Occipital lobe (tissue), 2 donors: Measurements from ENCODE around the gene IGF2BP2. TPM values are rescaled to one million over a fixed set of nuclear protein-coding genes. Genes with fewer than 3 reads are reported as not detected.
"Not testable (repeated sequence)": the region's sequence is repeated elsewhere in the genome, so short reads cannot be mapped to it uniquely, and the experiment has no call there.

ENCODE experiments used
- DNase-seq: peaks from one replicate; lab custom pipeline; 2025; lab: John Stamatoyannopoulos, UW
- total RNA-seq: library from RNA; depleted of rRNA; stranded (reverse); fragments of >200 nt; gene quantifications from one replicate; pipeline ENCODE4 v1.2.3, GENCODE V29; 2014

IGF2BP2 gene
- total RNA-seq, 1 donor from 2014 or later, result 27.0 TPM

DNA sequence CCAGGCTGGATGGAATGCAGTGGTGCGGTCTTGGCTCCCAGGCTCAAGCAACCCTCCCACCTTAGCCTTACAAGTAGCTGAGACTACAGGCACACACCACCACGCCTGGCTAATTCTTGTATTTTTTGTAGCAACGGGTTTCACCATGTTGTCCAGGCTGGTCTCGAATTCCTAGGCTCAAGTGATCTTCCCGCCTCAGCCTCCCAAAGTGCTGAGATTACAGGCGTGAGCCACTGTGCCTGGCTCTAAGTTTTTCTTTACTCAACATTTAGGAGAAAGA, 26.1 kb downstream of the IGF2BP2 start:
- not testable (repeated sequence) for DNase-seq

- no peak for DNase-seq
Measured at GRCh38 chr3:185797993-185798830, 26.6 kb downstream of the IGF2BP2 start.

DNA sequence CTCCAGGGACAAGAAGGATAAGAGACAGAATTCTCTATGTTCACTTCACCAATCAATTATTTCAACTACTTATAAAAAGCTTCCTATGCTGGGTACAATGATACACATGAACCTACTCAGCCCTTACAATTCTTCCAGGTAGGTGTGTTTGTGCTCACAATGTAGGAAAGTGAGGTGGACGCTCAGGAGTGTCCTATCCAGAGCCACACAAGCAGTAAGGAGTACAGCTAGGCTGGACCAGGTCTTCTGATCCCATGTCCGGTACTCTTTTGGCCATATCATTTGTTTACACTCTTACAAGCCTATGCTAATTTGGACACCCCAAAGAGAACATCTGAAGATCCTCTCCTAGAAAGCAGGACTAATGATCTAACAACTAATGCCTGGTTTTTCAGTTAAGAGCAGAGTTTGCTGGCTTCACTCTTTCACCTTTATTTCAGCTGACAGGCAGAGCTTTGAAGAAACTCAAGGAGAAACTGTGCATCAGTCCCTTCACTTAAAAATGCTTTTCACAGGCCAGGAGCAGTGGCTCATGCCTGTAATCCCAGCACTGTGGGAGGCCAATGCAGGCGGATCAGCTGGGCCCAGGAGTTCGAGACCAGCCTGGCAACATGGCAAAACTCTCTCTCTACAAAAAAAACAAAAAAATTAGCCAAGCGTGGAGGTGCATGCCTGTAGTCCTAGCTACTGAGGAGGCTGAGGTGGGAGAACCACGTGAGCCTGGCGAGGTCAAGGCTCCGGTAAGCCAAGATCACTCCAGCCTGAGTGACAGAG, 27.5 kb downstream of the IGF2BP2 start:
- DNase-seq, result no peak

GRCh38 chr3:185796431-185797107, 28.3 kb downstream of the IGF2BP2 start:
- DNase-seq, result no peak

- DNase-seq, result no peak
Measured at GRCh38 chr3:185793381-185793780, 31.5 kb downstream of the IGF2BP2 start.

- DNase-seq, result no peak
Measured at GRCh38 chr3:185792955-185793354, 31.9 kb downstream of the IGF2BP2 start.

GRCh38 chr3:185789891-185790830, 34.7 kb downstream of the IGF2BP2 start:
- DNase-seq, result no peak

GRCh38 chr3:185789134-185789533, 35.7 kb downstream of the IGF2BP2 start:
- DNase-seq, result no peak

DNA sequence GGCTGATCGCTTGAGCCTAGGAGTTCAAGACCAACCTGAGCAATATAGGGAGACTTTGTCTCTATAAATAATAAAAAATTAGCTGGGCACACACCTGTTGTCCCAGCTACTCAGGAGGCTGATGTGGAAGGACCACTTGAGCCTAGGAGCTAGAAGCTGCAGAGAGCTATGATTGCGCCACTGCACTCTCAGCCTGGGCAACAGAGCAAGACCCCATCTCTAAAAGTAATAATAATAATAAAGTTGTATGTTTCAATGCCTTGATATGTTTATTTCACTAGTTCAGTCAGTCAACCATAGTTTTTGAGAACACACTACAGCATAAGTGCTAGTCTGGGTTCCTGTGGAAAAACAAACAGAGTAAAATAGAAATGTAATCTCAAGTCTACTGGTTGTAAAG, 36.5 kb downstream of the IGF2BP2 start:
- no peak for DNase-seq

DNA sequence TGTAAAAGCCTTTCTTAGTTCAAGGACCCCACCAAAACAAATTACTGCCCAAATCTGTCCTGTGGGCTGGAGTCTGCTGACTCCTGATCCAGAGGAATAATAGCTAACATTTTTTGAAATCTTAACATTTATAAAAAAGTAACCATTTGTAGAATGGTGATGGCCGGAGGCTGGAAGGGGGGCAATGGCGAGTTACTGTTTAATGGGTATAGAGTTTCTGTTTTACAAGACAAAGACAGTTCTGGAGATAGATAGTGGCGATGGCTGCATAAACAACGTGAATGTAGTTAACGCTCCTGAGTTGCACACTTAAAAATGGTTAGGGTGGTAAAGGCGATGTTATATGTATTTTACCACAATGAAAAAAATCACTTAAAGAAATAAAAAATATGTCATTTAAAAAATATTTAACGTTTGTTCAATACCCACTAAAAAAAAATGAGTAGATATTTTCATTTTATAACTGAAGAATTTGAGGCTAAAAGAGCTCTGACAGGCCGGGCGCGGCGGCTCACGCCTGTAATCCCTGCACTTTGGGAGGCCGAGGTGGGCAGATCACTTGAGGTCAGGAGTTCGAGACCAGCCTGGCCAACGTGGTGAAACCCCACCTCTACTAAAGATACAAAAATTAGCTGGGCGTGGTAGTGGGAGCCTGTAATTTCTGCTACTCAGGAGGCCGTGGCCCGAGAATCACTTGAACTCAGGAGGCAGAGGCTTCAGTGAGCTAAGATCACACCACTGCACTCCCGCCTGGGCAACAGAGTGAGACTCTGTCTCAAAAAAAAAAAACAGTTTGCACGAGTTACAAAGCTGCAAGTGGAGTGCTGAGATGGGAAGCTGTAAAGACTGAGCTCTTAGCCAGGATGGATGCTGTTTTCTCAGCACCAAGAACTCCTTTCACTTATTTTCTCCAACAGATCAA, 37.6 kb downstream of the IGF2BP2 start:
- DNase-seq, result no peak

GRCh38 chr3:185786258-185786657, 38.6 kb downstream of the IGF2BP2 start:
- DNase-seq, result not testable (repeated sequence)

DNA sequence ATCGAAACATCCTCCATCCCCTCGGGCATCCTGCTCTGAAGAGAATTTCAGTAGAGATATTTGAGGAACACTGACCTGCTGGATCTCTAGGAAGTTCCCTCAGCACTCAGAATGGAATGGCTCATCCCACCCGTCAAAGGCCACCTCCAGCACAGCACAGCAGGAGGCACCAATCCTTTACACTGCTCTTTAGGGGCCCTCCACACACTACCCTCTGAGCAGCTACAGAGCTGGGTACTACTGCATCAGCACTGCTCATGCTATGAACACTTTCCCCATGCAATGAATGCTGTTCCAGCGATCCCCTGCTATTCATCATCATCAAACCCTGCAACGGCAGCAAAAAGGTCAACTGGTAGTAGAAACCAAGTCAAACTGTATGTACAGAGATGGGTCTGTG, 40.5 kb downstream of the IGF2BP2 start:
- no peak for DNase-seq

GRCh38 chr3:185781759-185782158, 43.1 kb downstream of the IGF2BP2 start:
- no peak for DNase-seq

GRCh38 chr3:185779461-185779860, 45.4 kb downstream of the IGF2BP2 start:
- no peak for DNase-seq

DNA sequence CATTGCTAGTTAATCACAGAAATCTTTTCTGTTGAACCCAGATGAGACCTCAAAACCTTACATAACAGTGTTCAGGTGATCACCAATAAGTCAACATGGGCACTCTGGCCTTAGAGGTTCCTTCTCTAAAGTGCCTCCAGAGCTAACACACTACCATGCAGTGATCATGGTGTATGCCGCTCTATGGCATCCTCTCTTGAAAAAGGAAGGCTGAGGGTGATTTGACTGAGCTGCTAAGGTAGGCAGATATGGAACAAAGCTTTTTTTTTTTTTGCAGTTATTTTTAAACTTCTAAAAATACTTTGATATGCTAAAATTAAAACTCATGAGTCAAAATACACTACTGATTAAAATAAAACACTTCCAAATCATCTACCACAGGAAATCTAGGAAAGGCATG, 46.0 kb downstream of the IGF2BP2 start:
- DNase-seq, result no peak

DNA sequence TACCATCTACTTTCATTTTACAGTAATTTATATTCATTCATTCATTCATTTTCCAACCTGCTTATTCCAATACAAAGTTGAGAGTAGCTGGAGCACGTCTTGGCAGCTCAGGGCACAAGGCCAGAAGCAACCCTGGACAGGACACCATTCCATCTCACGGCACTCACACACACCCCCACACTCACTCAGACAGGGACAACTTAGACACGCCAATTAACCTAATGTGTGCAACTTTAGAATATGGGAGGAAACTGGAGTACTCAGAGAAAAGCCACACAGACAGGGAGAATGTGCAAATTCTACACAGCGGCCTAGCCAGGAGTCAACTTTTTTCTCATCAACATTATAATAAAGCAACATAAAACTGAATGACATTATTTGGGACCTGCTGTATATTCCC, 46.7 kb downstream of the IGF2BP2 start:
- no peak for DNase-seq

- DNase-seq, result no peak
Measured at GRCh38 chr3:185770109-185770508, 54.7 kb downstream of the IGF2BP2 start.

- DNase-seq, result not testable (repeated sequence)
Measured at GRCh38 chr3:185768578-185768982, 56.3 kb downstream of the IGF2BP2 start.

DNA sequence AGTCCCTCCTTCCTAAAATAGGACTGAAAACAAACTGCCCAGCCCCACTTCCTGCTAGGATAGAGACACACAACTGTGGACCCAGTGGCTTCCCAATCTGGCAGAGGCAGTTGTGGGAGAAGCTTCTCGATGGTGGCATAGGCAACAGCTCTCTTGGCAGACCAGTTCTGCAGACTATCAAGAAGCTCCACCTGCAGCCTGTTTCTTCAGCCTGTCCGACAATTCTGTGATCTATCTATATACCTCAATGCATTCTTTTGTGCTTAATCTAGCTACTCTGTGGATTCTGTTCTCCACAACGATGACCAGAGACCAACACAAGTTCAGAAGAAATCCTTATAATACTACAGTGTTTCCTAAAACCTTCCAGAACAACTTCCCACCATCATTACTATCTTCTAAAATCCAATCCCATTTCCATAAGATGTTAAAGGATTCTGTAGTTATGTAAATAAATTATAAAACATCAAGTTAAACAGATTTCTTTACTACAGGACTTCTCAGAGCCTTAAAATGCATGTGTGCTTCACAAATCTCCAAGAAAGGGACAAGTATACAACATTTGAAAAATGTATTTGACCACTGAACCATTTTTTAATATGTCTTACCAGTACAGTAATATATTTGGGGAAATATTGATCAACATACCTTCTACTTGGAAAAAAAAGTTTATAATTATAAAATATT, 57.7 kb downstream of the IGF2BP2 start:
- no peak for DNase-seq
